HUES6 (cell line): Measurements from ENCODE around the gene ANXA1.
"Not testable (repeated sequence)": the region's sequence is repeated elsewhere in the genome, so short reads cannot be mapped to it uniquely, and the experiment has no call there.

Experiments used
- H3K27ac ChIP-seq: 2 replicates; pipeline ENCODE4 v1.7.0; 2013; ENCODE audit warnings: low read depth, mild to moderate bottlenecking, low read length, inconsistent platforms
- H3K27me3 ChIP-seq: 2 replicates; pipeline ENCODE4 v1.6.1; 2013; ENCODE audit warnings: low read length; ENCODE audit not compliant: control insufficient read depth, insufficient read depth
- H3K36me3 ChIP-seq: 2 replicates; pipeline ENCODE4 v1.6.1; 2013; ENCODE audit warnings: low read length; ENCODE audit not compliant: control insufficient read depth, insufficient read depth
- H3K4me1 ChIP-seq: 2 replicates; pipeline ENCODE4 v1.6.1; 2013; ENCODE audit warnings: low read length; ENCODE audit not compliant: control insufficient read depth, insufficient read depth
- H3K4me3 ChIP-seq: 2 replicates; pipeline ENCODE4 v1.5.1; 2013; ENCODE audit warnings: low read depth, low read length
- H3K9ac ChIP-seq: one replicate; pipeline ENCODE4 v1.6.1; 2013; ENCODE audit warnings: mild to moderate bottlenecking, low read length
- H3K9me3 ChIP-seq: 2 replicates; pipeline ENCODE4 v1.6.1; 2013; ENCODE audit warnings: low read depth, low read length; ENCODE audit not compliant: control insufficient read depth, insufficient read depth

Gene ANXA1

GRCh38 chr9:73151653-73152542 is at the start of gene ANXA1:
ANXA1 (plus strand) TSS chr9:73151865; CDS start chr9:73158536, 6,671 bp downstream.
- Histone ChIP-seq H3K9ac (peak within 1 kb of the TSS; percentile 51), H3K27ac (peak within 1 kb of the TSS; percentile 88), H3K4me3 (peak within 1 kb of the TSS; percentile 42)

GRCh38 chr9:73104342-73104741 is 47.3 kb upstream of the ANXA1 start:
- Histone ChIP-seq H3K4me1 (no peaks in the 10 kb centered on the region), H3K9ac (no peak overlapping the region), H3K36me3 (no peaks in the 10 kb centered on the region), H3K27ac (no peak overlapping the region), H3K27me3 (no peaks in the 10 kb centered on the region), H3K9me3 (no peaks in the 10 kb centered on the region), H3K4me3 (no peak overlapping the region)

More at GRCh38 chr9:73151653-73152542, at the start of gene ANXA1:
- peaks cover 50% of the 10 kb centered on the region for H3K4me1 ChIP-seq
- no peaks in the 10 kb centered on the region for H3K36me3 ChIP-seq
- H3K9me3 ChIP-seq, result no peaks in the 10 kb centered on the region
- H3K27me3 ChIP-seq, result no peaks in the 10 kb centered on the region

GRCh38 chr9:73104921-73105320 is 46.7 kb upstream of the ANXA1 start:
- Histone ChIP-seq H3K9me3 (no peaks in the 10 kb centered on the region), H3K4me1 (no peaks in the 10 kb centered on the region), H3K27me3 (no peaks in the 10 kb centered on the region), H3K4me3 (no peak overlapping the region), H3K36me3 (no peaks in the 10 kb centered on the region), H3K27ac (no peak overlapping the region), H3K9ac (no peak overlapping the region)

- H3K9ac ChIP-seq, H3K9me3 ChIP-seq, H3K36me3 ChIP-seq, H3K4me1 ChIP-seq, H3K27ac ChIP-seq, H3K27me3 ChIP-seq, H3K4me3 ChIP-seq: not testable (repeated sequence)
Measured at GRCh38 chr9:73107489-73108069, 44.1 kb upstream of the ANXA1 start.

GRCh38 chr9:73114058-73114457 is 37.6 kb upstream of the ANXA1 start:
- no peak overlapping the region for H3K4me3 ChIP-seq

GRCh38 chr9:73114958-73115357 is 36.7 kb upstream of the ANXA1 start:
- H3K4me1 ChIP-seq, result no peaks in the 10 kb centered on the region
- no peak overlapping the region for H3K4me3 ChIP-seq
- no peaks in the 10 kb centered on the region for H3K27me3 ChIP-seq
- no peak overlapping the region for H3K27ac ChIP-seq
- no peak overlapping the region for H3K9ac ChIP-seq
- no peaks in the 10 kb centered on the region for H3K9me3 ChIP-seq
- no peaks in the 10 kb centered on the region for H3K36me3 ChIP-seq

More at GRCh38 chr9:73114058-73114457, 37.6 kb upstream of the ANXA1 start:
- no peak overlapping the region for H3K9ac ChIP-seq
- no peak overlapping the region for H3K27ac ChIP-seq
- H3K27me3 ChIP-seq, result no peaks in the 10 kb centered on the region
- H3K36me3 ChIP-seq, result no peaks in the 10 kb centered on the region
- no peaks in the 10 kb centered on the region for H3K9me3 ChIP-seq
- no peaks in the 10 kb centered on the region for H3K4me1 ChIP-seq

- Histone ChIP-seq H3K36me3 (no peaks in the 10 kb centered on the region), H3K27ac (no peak overlapping the region), H3K9ac (no peak overlapping the region), H3K9me3 (no peaks in the 10 kb centered on the region), H3K4me1 (no peaks in the 10 kb centered on the region), H3K4me3 (no peak overlapping the region), H3K27me3 (no peaks in the 10 kb centered on the region)
Measured at GRCh38 chr9:73116031-73116430, 35.6 kb upstream of the ANXA1 start.

GRCh38 chr9:73116880-73117279 is 34.8 kb upstream of the ANXA1 start:
- Histone ChIP-seq H3K27ac (no peak overlapping the region), H3K9ac (no peak overlapping the region), H3K4me1 (no peaks in the 10 kb centered on the region), H3K36me3 (no peaks in the 10 kb centered on the region), H3K4me3 (no peak overlapping the region), H3K9me3 (no peaks in the 10 kb centered on the region), H3K27me3 (no peaks in the 10 kb centered on the region)

- Histone ChIP-seq H3K9ac (no peak overlapping the region), H3K27me3 (no peaks in the 10 kb centered on the region), H3K4me1 (no peaks in the 10 kb centered on the region), H3K36me3 (no peaks in the 10 kb centered on the region), H3K27ac (no peak overlapping the region), H3K4me3 (no peak overlapping the region), H3K9me3 (no peaks in the 10 kb centered on the region)
Measured at GRCh38 chr9:73118286-73118685, 33.4 kb upstream of the ANXA1 start.

- Histone ChIP-seq H3K4me1 (no peaks in the 10 kb centered on the region), H3K27ac (no peak overlapping the region), H3K36me3 (no peaks in the 10 kb centered on the region), H3K27me3 (no peaks in the 10 kb centered on the region), H3K9ac (no peak overlapping the region), H3K9me3 (no peaks in the 10 kb centered on the region), H3K4me3 (no peak overlapping the region)
Measured at GRCh38 chr9:73118898-73119554, 32.6 kb upstream of the ANXA1 start.

- Histone ChIP-seq H3K9ac (no peak overlapping the region), H3K27me3 (no peaks in the 10 kb centered on the region), H3K4me3 (no peak overlapping the region), H3K36me3 (no peaks in the 10 kb centered on the region), H3K27ac (no peak overlapping the region), H3K9me3 (no peaks in the 10 kb centered on the region), H3K4me1 (no peaks in the 10 kb centered on the region)
Measured at GRCh38 chr9:73121375-73121935, 30.2 kb upstream of the ANXA1 start.
